ENCODE data around the gene ARAP2.

ARAP2 gene

DNA sequence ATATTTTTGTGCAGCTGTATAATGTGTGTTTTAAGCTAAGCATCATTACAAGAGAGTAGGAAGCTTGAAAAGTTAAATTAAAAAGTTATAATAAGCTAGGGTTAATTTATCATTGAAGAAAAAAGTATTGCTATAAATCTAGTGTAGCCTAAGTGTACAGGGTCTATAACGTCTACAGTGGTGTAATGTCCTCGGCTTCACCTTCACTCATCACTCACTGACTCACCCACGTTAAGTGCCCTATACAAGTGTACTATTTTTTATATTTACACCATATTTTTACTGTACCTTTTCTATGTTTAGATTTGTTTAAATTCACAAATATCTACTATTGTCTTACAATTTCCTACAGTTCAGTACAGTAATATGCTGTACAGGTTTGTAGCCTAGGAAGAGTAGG lies 23.5 kb downstream of the ARAP2 start:
- no peak for DNase-seq (ENCODE audit: low read depth)

GRCh38 chr4:36218121-36218520 lies 26.2 kb downstream of the ARAP2 start:
- DNase-seq (ENCODE audit: low read depth): no peak

DNA sequence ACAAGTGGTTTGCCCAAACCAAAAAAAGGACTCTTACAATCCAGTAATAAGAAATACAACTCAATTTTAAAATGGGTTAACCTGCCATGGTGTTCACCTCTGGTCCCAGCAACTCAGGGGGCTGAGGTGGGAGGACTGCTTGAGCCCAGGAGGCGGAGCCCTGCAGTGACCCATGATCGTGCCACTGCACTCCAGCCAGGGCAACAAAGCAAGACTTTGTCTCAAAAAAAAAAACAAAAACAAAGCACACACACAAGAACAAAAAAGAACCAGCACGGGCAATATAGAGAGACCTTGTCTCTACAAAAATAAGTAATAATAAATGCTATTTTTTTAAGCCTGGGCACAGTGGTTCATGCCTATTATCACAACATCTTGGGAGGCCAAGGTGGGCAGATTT lies 28.7 kb downstream of the ARAP2 start:
- no peak for DNase-seq (ENCODE audit: low read depth)

DNA sequence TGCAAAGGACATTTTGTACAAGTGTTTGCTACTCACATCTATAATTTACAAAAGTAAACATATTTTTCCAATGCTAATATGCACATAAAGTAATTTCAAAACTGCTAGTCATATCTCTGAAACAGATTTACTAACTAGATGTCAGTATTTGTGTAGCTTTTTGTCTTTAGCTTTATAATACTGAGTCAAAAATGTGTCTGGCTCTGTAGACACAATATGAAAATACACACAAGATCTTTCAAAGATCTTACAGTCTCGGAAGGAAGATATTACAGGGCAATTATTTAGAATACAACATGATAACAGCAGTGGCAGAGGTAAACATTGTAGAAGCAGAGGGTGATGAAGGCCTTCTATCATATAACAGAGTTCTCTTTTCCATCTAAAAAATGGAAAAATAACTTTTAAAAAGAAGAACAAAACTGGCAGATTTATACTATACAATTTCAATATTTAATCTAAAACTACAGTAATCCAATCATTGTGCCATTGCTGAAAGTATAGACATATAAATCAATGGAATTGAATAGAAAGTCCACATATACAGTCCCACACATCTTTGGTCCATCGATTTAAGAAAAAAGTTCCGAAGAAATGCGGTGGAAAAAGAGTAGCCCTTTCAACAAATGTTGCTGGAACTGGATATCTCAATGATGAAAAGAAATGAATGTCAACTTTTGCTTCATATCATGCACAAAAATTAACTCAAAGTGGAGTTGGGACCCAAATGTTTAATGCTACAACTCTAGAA lies 29.4 kb downstream of the ARAP2 start:
- DNase-seq (ENCODE audit: low read depth): no peak

DNA sequence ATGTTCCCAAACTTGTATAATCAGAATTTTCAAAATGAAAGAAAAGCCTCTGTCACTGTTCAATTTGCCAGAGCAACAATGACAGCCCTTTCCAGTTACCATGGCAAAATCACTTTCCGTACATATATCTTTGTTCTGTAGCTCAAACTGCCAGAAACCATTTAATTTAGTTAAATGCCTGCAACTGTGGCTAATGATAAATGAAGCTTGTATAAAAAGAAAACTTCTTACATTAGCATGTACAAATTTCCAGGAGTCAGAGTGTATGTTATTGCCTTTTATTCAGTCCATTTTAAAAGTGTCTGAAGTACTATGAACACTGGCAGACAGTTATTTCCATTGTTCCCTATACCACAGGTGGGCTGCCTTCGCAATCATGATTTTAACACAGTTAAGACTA lies 30.3 kb downstream of the ARAP2 start:
- no peak for DNase-seq (ENCODE audit: low read depth)

GRCh38 chr4:36211084-36211483 lies 33.2 kb downstream of the ARAP2 start:
- no peak for DNase-seq (ENCODE audit: low read depth)

- no peak for DNase-seq (ENCODE audit: low read depth)
Measured at GRCh38 chr4:36209941-36210649, 34.2 kb downstream of the ARAP2 start.

GRCh38 chr4:36208893-36209473 lies 35.3 kb downstream of the ARAP2 start:
- DNase-seq (ENCODE audit: low read depth): no peak

DNA sequence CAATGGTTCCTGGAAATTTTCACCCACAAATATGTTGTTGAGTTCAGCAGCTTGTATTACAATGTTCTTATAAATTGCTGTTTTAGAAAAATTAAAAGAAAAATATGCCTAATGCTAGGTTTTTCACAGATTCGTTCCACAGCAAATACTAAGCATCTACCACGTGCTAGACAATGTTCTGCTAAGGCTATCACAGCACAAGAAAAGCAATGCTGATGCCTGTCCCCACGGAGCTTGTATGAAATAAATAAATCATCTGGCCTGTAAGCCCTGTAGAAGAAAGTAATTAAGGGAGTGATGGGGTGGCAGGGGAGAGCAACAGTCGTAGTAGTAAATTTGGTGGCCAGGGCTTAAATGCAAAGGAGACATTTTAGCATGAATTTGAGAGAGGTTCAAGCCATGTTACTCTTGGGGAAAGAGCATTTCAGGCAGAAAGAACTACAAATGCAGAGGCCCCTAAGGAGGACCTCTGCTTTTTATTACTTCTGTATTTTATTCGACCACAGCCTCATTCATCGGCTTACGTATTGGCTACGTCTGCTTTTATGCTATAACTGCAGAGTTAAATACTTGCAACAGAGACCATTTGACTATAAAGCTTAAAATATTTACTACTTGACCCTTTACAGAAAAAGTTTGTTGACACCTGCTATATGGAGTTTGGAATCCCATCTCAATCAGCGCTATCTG lies 36.3 kb downstream of the ARAP2 start:
- DNase-seq (ENCODE audit: low read depth): no peak

DNA sequence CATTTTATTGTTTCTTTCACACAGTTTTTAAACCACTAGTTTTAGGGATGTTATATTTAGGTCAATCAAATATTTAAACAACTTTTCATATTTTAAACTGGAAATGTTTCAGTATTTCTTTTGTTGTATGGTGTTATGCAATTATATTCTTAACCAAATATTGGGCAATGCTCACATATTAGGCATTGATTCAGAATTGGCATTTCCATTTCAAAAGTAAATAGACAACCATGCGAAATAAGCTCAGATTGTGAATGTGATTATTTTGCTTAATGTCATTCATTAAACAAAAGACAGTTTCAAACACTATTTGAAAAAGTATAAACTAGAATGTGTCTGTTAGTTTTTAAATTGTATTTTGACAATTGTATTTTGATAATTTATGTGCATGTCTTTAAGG lies 36.9 kb downstream of the ARAP2 start:
- DNase-seq (ENCODE audit: low read depth): no peak

DNA sequence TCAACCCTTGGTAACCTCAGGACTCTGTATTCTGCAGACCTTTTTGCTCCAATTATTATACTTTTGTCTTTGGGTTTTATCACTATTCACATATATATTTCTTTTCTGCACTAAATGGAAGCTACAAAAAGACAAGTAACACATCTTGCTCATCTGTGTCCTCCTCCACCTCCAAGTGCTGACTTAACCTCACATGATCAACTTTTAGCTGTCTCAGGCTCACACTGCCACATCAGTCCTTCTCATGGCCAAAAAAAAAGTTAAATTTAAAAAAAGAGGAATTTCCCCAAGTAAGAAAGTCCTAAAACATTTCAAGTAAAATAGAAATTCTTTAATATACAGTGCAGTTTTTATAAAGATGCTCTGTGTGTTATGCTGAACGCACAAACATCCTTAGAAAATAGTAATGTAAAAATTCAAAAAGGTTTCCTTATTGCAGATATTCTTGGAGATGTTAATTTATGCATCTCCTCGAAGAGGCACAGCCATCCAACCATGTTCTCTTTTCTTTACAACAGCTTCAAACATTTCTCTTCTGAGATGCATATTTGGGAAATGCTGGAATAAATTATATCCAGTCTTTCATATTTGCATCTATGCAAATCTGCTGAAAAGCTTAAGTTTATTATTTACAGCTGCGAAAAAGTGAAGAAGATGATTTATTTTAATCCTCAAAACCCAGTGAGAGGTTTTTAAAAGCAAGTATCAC lies 37.6 kb downstream of the ARAP2 start:
- no peak for DNase-seq (ENCODE audit: low read depth)

DNA sequence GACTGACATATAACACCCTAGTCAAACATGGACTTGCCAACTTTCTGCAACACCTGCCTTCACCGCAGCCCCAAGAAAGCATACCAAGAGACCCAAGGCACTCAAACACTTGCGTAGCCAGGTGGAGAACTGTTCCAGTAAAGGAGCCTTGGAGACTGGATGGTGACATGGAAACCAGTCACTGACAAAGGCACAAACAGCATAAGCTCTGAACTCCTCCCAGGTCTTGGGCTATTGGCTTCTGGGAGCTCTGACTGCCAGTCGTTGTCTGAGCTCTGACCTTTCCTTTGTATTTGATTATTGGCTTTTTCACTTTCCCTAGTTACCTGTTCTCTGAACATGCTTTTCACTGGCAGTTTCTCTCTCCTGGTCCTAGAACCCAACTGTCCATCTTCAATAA lies 38.3 kb downstream of the ARAP2 start:
- no peak for DNase-seq (ENCODE audit: low read depth)

GRCh38 chr4:36198861-36199260 lies 45.5 kb downstream of the ARAP2 start:
- no peak for DNase-seq (ENCODE audit: low read depth)

GRCh38 chr4:36198068-36198808 lies 46.1 kb downstream of the ARAP2 start:
- DNase-seq (ENCODE audit: low read depth): no peak

DNA sequence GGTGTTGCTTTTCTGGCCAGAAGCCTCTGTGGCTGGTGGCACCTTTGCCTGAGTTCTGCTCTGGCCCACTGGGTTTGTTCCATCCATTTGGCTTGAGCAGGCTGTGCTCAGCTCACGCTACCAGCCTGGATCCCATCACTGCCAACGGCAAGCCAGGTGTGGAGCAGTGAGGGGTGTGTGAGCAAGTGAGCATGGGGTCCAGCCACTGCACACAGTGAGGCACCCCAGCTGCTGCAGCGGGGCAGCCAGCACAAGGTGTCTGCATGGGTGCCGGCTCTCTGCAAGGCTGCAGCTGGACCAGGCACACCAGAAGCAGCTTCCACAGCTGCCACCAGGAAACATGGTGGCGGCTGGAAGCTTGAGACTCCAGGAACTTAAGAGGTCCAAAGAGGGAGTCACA lies 46.8 kb downstream of the ARAP2 start:
- no peak for DNase-seq (ENCODE audit: low read depth)

GRCh38 chr4:36196145-36196913 lies 48.0 kb downstream of the ARAP2 start:
- DNase-seq (ENCODE audit: low read depth): no peak

GRCh38 chr4:36192922-36193321 lies 51.4 kb downstream of the ARAP2 start:
- DNase-seq (ENCODE audit: low read depth): no peak

DNA sequence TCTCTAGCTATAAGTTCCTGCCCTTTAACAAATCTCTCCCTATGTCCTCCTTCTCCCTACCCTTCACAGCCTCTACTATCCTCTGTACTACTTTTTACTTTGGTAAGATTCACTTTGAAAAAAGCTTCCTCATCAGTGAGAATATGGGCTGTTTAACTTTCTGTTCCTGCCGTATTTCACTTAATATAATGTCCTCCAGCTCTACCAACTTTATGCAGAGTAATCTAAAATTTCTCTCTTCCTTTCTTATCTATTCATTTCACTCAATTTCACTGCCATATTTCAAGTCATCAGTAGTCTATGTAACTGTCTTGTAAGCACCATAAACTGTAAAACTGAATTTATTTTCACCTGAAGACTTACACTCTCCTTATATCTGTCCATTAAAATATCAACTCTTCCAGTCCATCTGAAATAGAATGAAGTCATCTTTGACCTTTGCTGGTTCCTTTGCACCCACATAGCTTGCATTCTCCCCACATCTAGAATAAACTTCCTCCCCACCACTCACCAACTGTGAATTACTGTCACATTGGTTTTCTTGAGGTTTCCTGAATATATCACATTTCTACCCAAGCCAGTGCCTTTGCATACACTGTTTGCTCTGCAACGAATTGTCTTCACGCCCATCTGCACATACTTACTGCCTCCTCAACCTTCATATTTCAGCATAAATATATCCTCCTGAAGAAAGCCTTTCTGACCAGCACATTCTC lies 54.6 kb downstream of the ARAP2 start:
- DNase-seq (ENCODE audit: low read depth): no peak

GRCh38 chr4:36187723-36188333 lies 56.5 kb downstream of the ARAP2 start:
- DNase-seq (ENCODE audit: low read depth): no peak
